T-helper 17 cell (primary cell): ENCODE data around the gene MAP2. TPM values are rescaled to one million over a fixed set of nuclear protein-coding genes. Genes with fewer than 3 reads are reported as not detected.

Experiments used
- ATAC-seq: fragments of 150-1000 bp; cut with Tn5 transposase; 2 replicates; pipeline ENCODE4 v1.10.0; 2021; ENCODE audit warnings: mild to moderate bottlenecking, moderate library complexity
- DNase-seq, 3 donors: peaks; one replicate each; pipeline versions ENCODE4 v3.0.0 to v3.0.0-alpha.2; 2020 to 2021
- H3K9me3 ChIP-seq: one replicate; pipeline ENCODE4 v1.7.0; 2013; ENCODE audit warnings: low read length, mild to moderate bottlenecking; ENCODE audit not compliant: control insufficient read depth, poor library complexity, severe bottlenecking
- H3K27ac Mint-ChIP-seq: one replicate; pipeline ENCODE4 v1.8.0; 2022; ENCODE audit warnings: mild to moderate bottlenecking, moderate library complexity, mixed read lengths
- H3K27me3 Mint-ChIP-seq: one replicate; pipeline ENCODE4 v1.8.0; 2022; ENCODE audit warnings: mixed read lengths
- H3K36me3 Mint-ChIP-seq: one replicate; pipeline ENCODE4 v1.8.0; 2022; ENCODE audit warnings: low read depth, mixed read lengths
- H3K4me1 Mint-ChIP-seq: one replicate; pipeline ENCODE4 v1.8.0; 2022; ENCODE audit warnings: mild to moderate bottlenecking, mixed read lengths
- H3K4me3 Mint-ChIP-seq: one replicate; pipeline ENCODE4 v1.8.0; 2022; ENCODE audit warnings: mild to moderate bottlenecking, moderate library complexity, mixed read lengths
- total RNA-seq, 4 donors: library from RNA in 2 of 4; stranded (reverse) in 2 of 4; gene quantifications; one replicate each; pipeline ENCODE4 v1.2.3 and lab custom pipeline; 2022 to 2026

MAP2 gene
- total RNA-seq, 2 donors from 2014 or later, result 0.17 to 0.94 TPM

GRCh38 chr2:209686448-209686847 is 262.6 kb downstream of the MAP2 start:
- Mint-ChIP-seq H3K4me3 (no peak overlapping the region), H3K27ac (no peak overlapping the region), H3K36me3 (no peaks in the 10 kb centered on the region), H3K27me3 (no peaks in the 10 kb centered on the region), H3K4me1 (no peaks in the 10 kb centered on the region)
- ATAC-seq (no peak), DNase-seq (no peak)
- H3K9me3 ChIP-seq, result no peaks in the 10 kb centered on the region

GRCh38 chr2:209687323-209687969 is 263.6 kb downstream of the MAP2 start:
- DNase-seq (no peak), ATAC-seq (no peak)
- H3K4me3 Mint-ChIP-seq, result no peak overlapping the region
- H3K9me3 ChIP-seq, result no peaks in the 10 kb centered on the region
- no peaks in the 10 kb centered on the region for H3K36me3 Mint-ChIP-seq
- H3K27ac Mint-ChIP-seq, result no peak overlapping the region
- H3K27me3 Mint-ChIP-seq, result no peaks in the 10 kb centered on the region
- no peaks in the 10 kb centered on the region for H3K4me1 Mint-ChIP-seq

- no peak overlapping the region for H3K27ac Mint-ChIP-seq
- H3K4me1 Mint-ChIP-seq, result no peaks in the 10 kb centered on the region
- H3K36me3 Mint-ChIP-seq, result no peaks in the 10 kb centered on the region
- no peaks in the 10 kb centered on the region for H3K9me3 ChIP-seq
- H3K4me3 Mint-ChIP-seq, result no peak overlapping the region
- no peaks in the 10 kb centered on the region for H3K27me3 Mint-ChIP-seq
- DNase-seq, result no peak
- no peak for ATAC-seq
Measured at GRCh38 chr2:209688385-209688784, 264.5 kb downstream of the MAP2 start.

- Mint-ChIP-seq H3K27ac (no peak overlapping the region), H3K4me3 (no peak overlapping the region), H3K4me1 (no peaks in the 10 kb centered on the region), H3K36me3 (no peaks in the 10 kb centered on the region), H3K27me3 (no peaks in the 10 kb centered on the region)
- no peaks in the 10 kb centered on the region for H3K9me3 ChIP-seq
- DNase-seq, result no peak
- no peak for ATAC-seq
Measured at GRCh38 chr2:209690029-209690754, 266.3 kb downstream of the MAP2 start.

GRCh38 chr2:209694748-209695147 is 270.9 kb downstream of the MAP2 start:
- H3K36me3 Mint-ChIP-seq, result no peaks in the 10 kb centered on the region

GRCh38 chr2:209696836-209697711 is 273.2 kb downstream of the MAP2 start:
- H3K27ac Mint-ChIP-seq, result no peak overlapping the region
- DNase-seq, result no peak
- H3K4me3 Mint-ChIP-seq, result no peak overlapping the region

More at GRCh38 chr2:209694748-209695147, 270.9 kb downstream of the MAP2 start:
- Mint-ChIP-seq H3K27ac (no peak overlapping the region), H3K4me3 (no peak overlapping the region), H3K4me1 (peaks cover 5% of the 10 kb centered on the region), H3K27me3 (no peaks in the 10 kb centered on the region)
- H3K9me3 ChIP-seq, result no peaks in the 10 kb centered on the region
- ATAC-seq, result no peak
- DNase-seq, result no peak

GRCh38 chr2:209702775-209703174 is 278.9 kb downstream of the MAP2 start:
- H3K4me3 Mint-ChIP-seq, result no peak overlapping the region
- H3K27me3 Mint-ChIP-seq, result no peaks in the 10 kb centered on the region
- no peaks in the 10 kb centered on the region for H3K36me3 Mint-ChIP-seq
- ATAC-seq (no peak), DNase-seq (no peak)
- no peaks in the 10 kb centered on the region for H3K4me1 Mint-ChIP-seq
- no peak overlapping the region for H3K27ac Mint-ChIP-seq
- H3K9me3 ChIP-seq, result no peaks in the 10 kb centered on the region

More at GRCh38 chr2:209696836-209697711, 273.2 kb downstream of the MAP2 start:
- Mint-ChIP-seq H3K27me3 (no peaks in the 10 kb centered on the region), H3K4me1 (peaks cover 5% of the 10 kb centered on the region), H3K36me3 (no peaks in the 10 kb centered on the region)
- no peak for ATAC-seq
- H3K9me3 ChIP-seq, result no peaks in the 10 kb centered on the region

GRCh38 chr2:209713219-209713618 is 289.4 kb downstream of the MAP2 start:
- Mint-ChIP-seq H3K4me3 (no peak overlapping the region), H3K4me1 (no peaks in the 10 kb centered on the region), H3K27ac (no peak overlapping the region), H3K27me3 (no peaks in the 10 kb centered on the region), H3K36me3 (no peaks in the 10 kb centered on the region)
- DNase-seq (no peak), ATAC-seq (no peak)
- H3K9me3 ChIP-seq, result no peaks in the 10 kb centered on the region

GRCh38 chr2:209719034-209719433 is 295.2 kb downstream of the MAP2 start:
- Mint-ChIP-seq H3K36me3 (no peaks in the 10 kb centered on the region), H3K4me3 (no peak overlapping the region), H3K4me1 (no peaks in the 10 kb centered on the region), H3K27me3 (no peaks in the 10 kb centered on the region), H3K27ac (no peak overlapping the region)
- H3K9me3 ChIP-seq, result no peaks in the 10 kb centered on the region
- DNase-seq (no peak), ATAC-seq (no peak)

- H3K36me3 Mint-ChIP-seq, result no peaks in the 10 kb centered on the region
- no peaks in the 10 kb centered on the region for H3K27me3 Mint-ChIP-seq
- H3K4me1 Mint-ChIP-seq, result no peaks in the 10 kb centered on the region
- no peaks in the 10 kb centered on the region for H3K9me3 ChIP-seq
- ATAC-seq (no peak), DNase-seq (no peak)
- no peak overlapping the region for H3K27ac Mint-ChIP-seq
- H3K4me3 Mint-ChIP-seq, result no peak overlapping the region
Measured at GRCh38 chr2:209721497-209721896, 297.6 kb downstream of the MAP2 start.

- no peak for DNase-seq
- Mint-ChIP-seq H3K36me3 (no peaks in the 10 kb centered on the region), H3K4me3 (no peak overlapping the region), H3K27ac (no peak overlapping the region), H3K27me3 (no peaks in the 10 kb centered on the region), H3K4me1 (no peaks in the 10 kb centered on the region)
- no peak for ATAC-seq
- H3K9me3 ChIP-seq, result no peaks in the 10 kb centered on the region
Measured at GRCh38 chr2:209726311-209726710, 302.5 kb downstream of the MAP2 start.

- no peak for ATAC-seq
- no peak for DNase-seq
- no peaks in the 10 kb centered on the region for H3K9me3 ChIP-seq
- H3K4me3 Mint-ChIP-seq, result no peak overlapping the region
- no peak overlapping the region for H3K27ac Mint-ChIP-seq
- H3K36me3 Mint-ChIP-seq, result no peaks in the 10 kb centered on the region
- H3K27me3 Mint-ChIP-seq, result no peaks in the 10 kb centered on the region
- no peaks in the 10 kb centered on the region for H3K4me1 Mint-ChIP-seq
Measured at GRCh38 chr2:209727077-209727476, 303.2 kb downstream of the MAP2 start.

- H3K27ac Mint-ChIP-seq, result no peak overlapping the region
- H3K9me3 ChIP-seq, result no peaks in the 10 kb centered on the region
- H3K36me3 Mint-ChIP-seq, result no peaks in the 10 kb centered on the region
- H3K27me3 Mint-ChIP-seq, result peaks cover 17% of the 10 kb centered on the region
- DNase-seq (no peak), ATAC-seq (no peak)
- H3K4me1 Mint-ChIP-seq, result no peaks in the 10 kb centered on the region
- H3K4me3 Mint-ChIP-seq, result no peak overlapping the region
Measured at GRCh38 chr2:209734805-209735204, 311.0 kb downstream of the MAP2 start.
